GM20000 (cell line): ENCODE results near the gene SERPINC1.
"Not testable (repeated sequence)": the region's sequence is repeated elsewhere in the genome, so short reads cannot be mapped to it uniquely, and the experiment has no call there.

Experiments
- DNase-seq: peaks from one replicate; pipeline ENCODE4 v3.0.0; 2012; ENCODE audit warnings: low spot score
- TF ChIP-seq, protein P1 (sequence below): IDR thresholded peaks from 2 replicates; pipeline ENCODE4 v1.5.1; 2012; ENCODE audit warnings: mild to moderate bottlenecking, control low read depth; ENCODE audit errors: extremely low read depth, missing control alignments

SERPINC1 gene

GRCh38 chr1:173867141-173867752, 49.9 kb downstream of the SERPINC1 start:
- TF ChIP-seq, protein P1, sequence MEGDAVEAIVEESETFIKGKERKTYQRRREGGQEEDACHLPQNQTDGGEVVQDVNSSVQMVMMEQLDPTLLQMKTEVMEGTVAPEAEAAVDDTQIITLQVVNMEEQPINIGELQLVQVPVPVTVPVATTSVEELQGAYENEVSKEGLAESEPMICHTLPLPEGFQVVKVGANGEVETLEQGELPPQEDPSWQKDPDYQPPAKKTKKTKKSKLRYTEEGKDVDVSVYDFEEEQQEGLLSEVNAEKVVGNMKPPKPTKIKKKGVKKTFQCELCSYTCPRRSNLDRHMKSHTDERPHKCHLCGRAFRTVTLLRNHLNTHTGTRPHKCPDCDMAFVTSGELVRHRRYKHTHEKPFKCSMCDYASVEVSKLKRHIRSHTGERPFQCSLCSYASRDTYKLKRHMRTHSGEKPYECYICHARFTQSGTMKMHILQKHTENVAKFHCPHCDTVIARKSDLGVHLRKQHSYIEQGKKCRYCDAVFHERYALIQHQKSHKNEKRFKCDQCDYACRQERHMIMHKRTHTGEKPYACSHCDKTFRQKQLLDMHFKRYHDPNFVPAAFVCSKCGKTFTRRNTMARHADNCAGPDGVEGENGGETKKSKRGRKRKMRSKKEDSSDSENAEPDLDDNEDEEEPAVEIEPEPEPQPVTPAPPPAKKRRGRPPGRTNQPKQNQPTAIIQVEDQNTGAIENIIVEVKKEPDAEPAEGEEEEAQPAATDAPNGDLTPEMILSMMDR: no peak
- peak; percentile 14 for DNase-seq

DNA sequence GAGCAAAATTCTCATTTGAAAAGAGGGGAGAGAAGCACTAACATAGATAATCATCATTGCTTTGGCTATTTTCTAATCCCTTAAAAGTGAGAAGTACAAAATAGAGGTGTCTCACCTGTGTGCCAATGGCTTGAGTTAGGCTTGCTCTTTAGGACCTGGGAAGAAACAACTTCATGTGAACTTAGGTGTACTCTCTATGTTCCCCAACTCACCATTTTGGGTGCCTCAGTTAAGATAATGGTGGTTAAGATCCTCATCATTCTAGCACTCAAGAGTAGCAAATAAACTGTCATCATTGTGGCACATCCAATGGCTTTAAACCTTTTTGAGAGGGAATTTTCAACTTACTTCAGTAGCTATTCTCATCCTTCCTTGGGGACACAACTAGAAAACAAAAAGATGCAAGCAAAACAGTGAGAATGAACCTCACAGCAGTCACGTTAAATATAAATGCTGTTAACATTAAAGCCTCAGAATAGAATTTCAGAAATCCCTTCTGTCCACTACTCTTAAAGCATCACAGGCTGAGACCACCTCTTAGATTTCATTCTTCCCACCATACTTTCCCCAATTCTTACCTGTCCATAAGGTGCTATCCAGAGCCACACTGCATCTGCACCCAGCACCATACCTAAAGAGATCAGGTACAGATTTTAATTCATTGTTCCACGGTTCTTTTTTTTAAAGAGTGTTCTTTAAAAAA, 50.6 kb downstream of the SERPINC1 start:
- DNase-seq: no peak
- TF ChIP-seq, protein P1: no peak

GRCh38 chr1:173865468-173866164, 51.5 kb downstream of the SERPINC1 start:
- DNase-seq: no peak
- TF ChIP-seq, protein P1: no peak

DNA sequence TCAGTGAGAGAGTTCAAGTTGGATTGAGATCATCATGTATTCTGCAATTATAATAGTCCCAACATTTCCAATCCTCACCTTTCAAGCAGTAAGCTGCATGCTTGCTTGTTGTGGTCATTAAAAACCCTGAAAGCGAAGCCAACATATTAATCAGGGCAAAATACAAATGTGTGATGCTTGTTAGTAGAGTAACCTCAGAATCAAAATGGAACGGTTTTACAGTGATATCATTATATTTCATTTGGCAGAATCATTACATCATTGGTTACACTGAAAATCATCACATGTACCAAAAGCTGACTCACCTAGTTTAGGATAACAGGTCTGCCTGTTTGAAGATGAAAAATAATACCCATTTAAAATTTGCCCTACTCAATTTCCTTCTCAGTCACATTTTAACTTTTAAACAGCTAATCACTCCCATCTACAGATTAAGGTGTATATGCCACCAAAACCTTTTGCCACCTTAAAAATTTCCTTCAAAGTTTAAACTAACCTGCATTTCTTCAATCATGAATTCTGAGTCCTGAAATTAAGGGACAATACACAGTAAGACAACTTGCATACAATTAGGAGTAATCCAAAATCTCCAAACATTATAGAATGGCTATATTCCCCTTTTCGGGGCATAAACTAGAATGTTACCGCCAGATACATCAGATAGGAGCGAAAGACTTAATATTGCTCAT, 52.8 kb downstream of the SERPINC1 start:
- DNase-seq: no peak
- TF ChIP-seq, protein P1: no peak

GRCh38 chr1:173863224-173864161, 53.6 kb downstream of the SERPINC1 start:
- DNase-seq: no peak
- TF ChIP-seq, protein P1: no peak

GRCh38 chr1:173862769-173863223, 54.3 kb downstream of the SERPINC1 start:
- DNase-seq: no peak
- TF ChIP-seq, protein P1: no peak

DNA sequence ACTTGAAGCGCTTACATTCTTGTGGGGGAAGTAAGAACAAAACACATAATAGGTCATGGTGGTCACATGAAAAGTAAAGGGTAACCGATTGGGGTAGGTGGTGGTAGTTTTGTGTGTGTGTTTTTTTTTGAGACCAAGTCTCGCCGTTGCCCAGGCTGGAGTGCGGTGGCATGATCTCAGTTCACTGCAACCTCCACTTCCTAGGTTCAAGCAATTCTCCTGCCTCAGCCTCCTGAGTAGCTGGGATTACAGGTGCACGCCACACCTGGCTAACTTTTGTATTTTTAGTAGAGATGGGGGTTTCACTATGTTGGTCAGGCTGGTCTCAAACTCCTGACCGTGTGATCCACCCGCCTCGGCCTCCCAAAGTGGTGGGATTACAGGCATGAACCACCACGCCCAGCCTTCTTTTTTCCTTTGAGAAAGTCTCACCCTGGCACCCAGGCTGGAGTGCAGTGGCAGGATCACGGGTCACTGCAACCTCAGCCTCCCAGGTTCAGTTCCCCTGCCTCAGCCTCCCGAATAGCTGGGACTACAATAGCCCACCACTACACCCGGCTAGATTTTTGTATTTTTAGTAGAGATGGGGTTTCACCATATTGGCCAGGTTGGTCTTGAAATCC, 54.9 kb downstream of the SERPINC1 start:
- not testable (repeated sequence) for DNase-seq
